Stimulated activated memory B cell treated with anti-CD40 and anti-IgM and Interleukin-4, amounts not matched to agents 10 μg/mL and 1 μg/mL and 100 μg/mL, for 72 hours (primary cell): ENCODE results near the gene RTP3.

ENCODE experiments used
- ATAC-seq: fragments of 150-1000 bp; cut with Tn5 transposase; 2 replicates; pipeline ENCODE4 v1.10.0; 2021
- H3K27ac Mint-ChIP-seq: one replicate; pipeline ENCODE4 v1.8.0; 2022; ENCODE audit warnings: mild to moderate bottlenecking, mixed read lengths
- H3K27me3 Mint-ChIP-seq: one replicate; pipeline ENCODE4 v1.8.0; 2022; ENCODE audit warnings: mixed read lengths
- H3K36me3 Mint-ChIP-seq: one replicate; pipeline ENCODE4 v1.8.0; 2022; ENCODE audit warnings: mixed read lengths
- H3K4me1 Mint-ChIP-seq: one replicate; pipeline ENCODE4 v1.8.0; 2022; ENCODE audit warnings: mixed read lengths
- H3K4me3 Mint-ChIP-seq: one replicate; pipeline ENCODE4 v1.8.0; 2022; ENCODE audit warnings: mild to moderate bottlenecking, moderate library complexity, mixed read lengths
- H3K9me3 Mint-ChIP-seq: one replicate; pipeline ENCODE4 v1.8.0; 2022; ENCODE audit warnings: mixed read lengths

RTP3 gene

GRCh38 chr3:46480491-46481195 is 17.1 kb upstream of the RTP3 start:
- H3K4me3 Mint-ChIP-seq, result no peak overlapping the region
- H3K27me3 Mint-ChIP-seq, result peaks cover 47% of the 10 kb centered on the region
- no peak overlapping the region for H3K27ac Mint-ChIP-seq
- no peaks in the 10 kb centered on the region for H3K9me3 Mint-ChIP-seq
- ATAC-seq, result no peak
- no peaks in the 10 kb centered on the region for H3K4me1 Mint-ChIP-seq
- no peaks in the 10 kb centered on the region for H3K36me3 Mint-ChIP-seq

GRCh38 chr3:46481636-46482035 is 16.1 kb upstream of the RTP3 start:
- Mint-ChIP-seq H3K4me3 (no peak overlapping the region), H3K27ac (no peak overlapping the region), H3K27me3 (peaks cover 45% of the 10 kb centered on the region), H3K9me3 (no peaks in the 10 kb centered on the region), H3K36me3 (no peaks in the 10 kb centered on the region), H3K4me1 (no peaks in the 10 kb centered on the region)
- no peak for ATAC-seq

- no peak for ATAC-seq
- Mint-ChIP-seq H3K4me1 (no peaks in the 10 kb centered on the region), H3K27me3 (peaks cover 37% of the 10 kb centered on the region), H3K4me3 (no peak overlapping the region), H3K9me3 (no peaks in the 10 kb centered on the region), H3K36me3 (no peaks in the 10 kb centered on the region), H3K27ac (no peak overlapping the region)
Observed at GRCh38 chr3:46482632-46483350, 15.0 kb upstream of the RTP3 start.

- Mint-ChIP-seq H3K27ac (no peak overlapping the region), H3K4me1 (peaks cover 6% of the 10 kb centered on the region), H3K27me3 (peaks cover 35% of the 10 kb centered on the region), H3K36me3 (no peaks in the 10 kb centered on the region), H3K9me3 (no peaks in the 10 kb centered on the region), H3K4me3 (no peak overlapping the region)
- ATAC-seq, result no peak
Observed at GRCh38 chr3:46483825-46484224, 14.0 kb upstream of the RTP3 start.

- peaks cover 29% of the 10 kb centered on the region for H3K27me3 Mint-ChIP-seq
- no peak overlapping the region for H3K27ac Mint-ChIP-seq
- peaks cover 12% of the 10 kb centered on the region for H3K4me1 Mint-ChIP-seq
Observed at GRCh38 chr3:46484388-46484787, 13.4 kb upstream of the RTP3 start.

GRCh38 chr3:46484911-46485778 is 12.6 kb upstream of the RTP3 start:
- no peak for ATAC-seq
- Mint-ChIP-seq H3K27ac (no peak overlapping the region), H3K36me3 (no peaks in the 10 kb centered on the region), H3K27me3 (peaks cover 22% of the 10 kb centered on the region), H3K9me3 (no peaks in the 10 kb centered on the region), H3K4me3 (no peak overlapping the region), H3K4me1 (peaks cover 14% of the 10 kb centered on the region)

More at GRCh38 chr3:46484388-46484787, 13.4 kb upstream of the RTP3 start:
- no peak for ATAC-seq
- H3K4me3 Mint-ChIP-seq, result no peak overlapping the region
- no peaks in the 10 kb centered on the region for H3K9me3 Mint-ChIP-seq
- H3K36me3 Mint-ChIP-seq, result no peaks in the 10 kb centered on the region

GRCh38 chr3:46485779-46486175 is 12.0 kb upstream of the RTP3 start:
- Mint-ChIP-seq H3K27ac (no peak overlapping the region), H3K9me3 (no peaks in the 10 kb centered on the region), H3K36me3 (no peaks in the 10 kb centered on the region), H3K4me3 (no peak overlapping the region), H3K27me3 (peaks cover 17% of the 10 kb centered on the region), H3K4me1 (peaks cover 14% of the 10 kb centered on the region)
- ATAC-seq, result no peak

- H3K27me3 Mint-ChIP-seq, result peaks cover 11% of the 10 kb centered on the region
- H3K36me3 Mint-ChIP-seq, result no peaks in the 10 kb centered on the region
- no peaks in the 10 kb centered on the region for H3K9me3 Mint-ChIP-seq
- peaks cover 40% of the 10 kb centered on the region for H3K4me1 Mint-ChIP-seq
- peak overlapping the region; percentile 53 for H3K27ac Mint-ChIP-seq
- ATAC-seq, result peak; percentile 98
- H3K4me3 Mint-ChIP-seq, result peak overlapping the region; percentile 62
Observed at GRCh38 chr3:46488735-46489361, 8.9 kb upstream of the RTP3 start.

GRCh38 chr3:46489381-46489780 is 8.4 kb upstream of the RTP3 start:
- Mint-ChIP-seq H3K9me3 (no peaks in the 10 kb centered on the region), H3K27ac (peak overlapping the region; percentile 53), H3K36me3 (no peaks in the 10 kb centered on the region), H3K4me3 (no peak overlapping the region), H3K4me1 (peaks cover 40% of the 10 kb centered on the region), H3K27me3 (peaks cover 11% of the 10 kb centered on the region)
- ATAC-seq, result no peak

GRCh38 chr3:46489875-46490274 is 7.9 kb upstream of the RTP3 start:
- ATAC-seq, result no peak
- Mint-ChIP-seq H3K27ac (peak overlapping the region; percentile 30), H3K9me3 (no peaks in the 10 kb centered on the region), H3K4me3 (no peak overlapping the region), H3K4me1 (peaks cover 40% of the 10 kb centered on the region), H3K36me3 (no peaks in the 10 kb centered on the region), H3K27me3 (peaks cover 11% of the 10 kb centered on the region)

- no peak for ATAC-seq
- H3K9me3 Mint-ChIP-seq, result no peaks in the 10 kb centered on the region
- H3K27ac Mint-ChIP-seq, result peak overlapping the region; percentile 30
- H3K36me3 Mint-ChIP-seq, result no peaks in the 10 kb centered on the region
- no peak overlapping the region for H3K4me3 Mint-ChIP-seq
- peaks cover 11% of the 10 kb centered on the region for H3K27me3 Mint-ChIP-seq
- H3K4me1 Mint-ChIP-seq, result peaks cover 40% of the 10 kb centered on the region
Observed at GRCh38 chr3:46490338-46491084, 7.3 kb upstream of the RTP3 start.

- no peak for ATAC-seq
- H3K4me3 Mint-ChIP-seq, result no peak overlapping the region
- no peaks in the 10 kb centered on the region for H3K9me3 Mint-ChIP-seq
- H3K36me3 Mint-ChIP-seq, result no peaks in the 10 kb centered on the region
- peak overlapping the region; percentile 2 for H3K27ac Mint-ChIP-seq
- H3K4me1 Mint-ChIP-seq, result peaks cover 45% of the 10 kb centered on the region
- H3K27me3 Mint-ChIP-seq, result peaks cover 11% of the 10 kb centered on the region
Observed at GRCh38 chr3:46491089-46492070, 6.4 kb upstream of the RTP3 start.

GRCh38 chr3:46492890-46493547 is 4.8 kb upstream of the RTP3 start:
- Mint-ChIP-seq H3K4me3 (no peak overlapping the region), H3K9me3 (no peaks in the 10 kb centered on the region), H3K27ac (no peak overlapping the region), H3K36me3 (no peaks in the 10 kb centered on the region), H3K4me1 (peaks cover 60% of the 10 kb centered on the region), H3K27me3 (peaks cover 6% of the 10 kb centered on the region)
- no peak for ATAC-seq
